Inferior parietal cortex (tissue), 1 donor: ENCODE measurements around the gene ALDH18A1.

ENCODE experiments used
- DNase-seq: peaks from one replicate; pipeline ENCODE4 v3.0.0-alpha.2; 2016; ENCODE audit errors: extremely low spot score

The ALDH18A1 gene

DNA sequence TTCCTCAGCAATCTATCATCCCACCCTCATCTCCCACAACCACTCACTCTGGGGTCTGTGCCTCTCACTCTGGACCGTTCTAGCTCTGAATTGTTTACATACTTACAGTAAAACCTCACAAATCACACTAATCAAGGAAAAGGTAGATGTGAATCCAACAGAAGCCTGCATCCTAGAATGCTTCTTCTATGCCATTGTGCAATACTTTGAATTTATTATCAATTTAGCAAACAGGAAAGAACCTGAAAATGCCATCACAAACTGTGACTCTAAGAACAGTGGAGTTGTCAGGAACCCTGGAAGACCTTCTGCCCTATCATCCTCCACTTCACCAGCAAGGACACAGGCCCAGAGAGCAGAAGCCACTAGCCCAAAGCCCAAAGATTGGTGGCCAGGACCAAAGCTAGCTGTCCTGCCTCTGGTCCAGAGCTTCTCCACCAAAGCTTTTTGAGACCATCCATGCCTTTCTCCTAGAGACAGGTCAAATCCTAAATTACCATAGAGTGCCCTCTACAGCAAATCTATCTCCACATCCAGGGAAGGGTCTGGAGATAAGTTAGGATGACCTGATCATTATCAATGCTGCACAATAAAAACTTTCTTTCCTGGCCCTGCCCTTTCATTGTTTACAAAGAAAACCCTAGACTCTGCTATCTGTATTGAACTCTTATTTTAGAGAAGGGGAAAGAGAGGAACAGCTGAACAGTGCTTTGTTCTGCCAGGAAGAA, 97.8 kb downstream of the ALDH18A1 start:
- DNase-seq = no peak

DNA sequence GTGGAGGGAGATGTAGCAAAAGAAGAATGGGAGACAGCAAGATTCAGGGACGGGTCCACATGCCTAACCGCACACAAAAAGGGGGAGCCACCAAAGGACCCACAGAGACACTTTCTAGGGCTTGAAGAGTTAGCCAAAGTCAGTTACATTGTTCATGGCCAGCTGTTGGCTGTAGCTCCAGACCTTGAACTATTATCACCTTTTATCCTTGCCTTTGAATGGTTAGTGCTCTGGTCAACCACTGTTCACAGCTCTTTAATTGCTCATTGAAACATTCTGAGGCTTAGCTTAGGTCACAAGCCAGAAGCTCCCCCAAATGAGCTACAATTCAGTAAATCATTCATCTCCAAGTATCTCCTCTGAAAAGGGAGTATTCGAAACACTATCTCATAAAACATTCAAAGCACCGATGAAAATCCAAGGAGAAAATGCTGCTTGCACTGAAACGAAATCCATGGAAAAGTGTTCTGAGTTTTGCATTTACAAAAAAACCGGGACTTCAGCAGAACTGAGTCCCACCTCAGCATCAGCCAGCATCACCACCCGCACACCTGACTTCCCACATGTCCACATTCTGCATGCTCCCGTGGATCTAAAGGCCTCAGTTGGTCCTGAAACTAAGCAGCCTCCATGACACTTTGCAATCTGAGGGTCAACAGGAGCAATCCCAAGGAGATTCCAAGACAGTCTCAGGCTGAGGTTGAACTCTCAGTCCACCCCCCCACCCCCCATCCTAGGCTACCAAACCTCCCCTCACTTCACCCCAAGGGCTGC, 99.3 kb downstream of the ALDH18A1 start:
- DNase-seq = no peak
